K562 (cell line): ENCODE data around the gene TRABD2B.

Experiments used
- BACH1 ChIP-seq: fragments of 200-800 bp; sonication (Bioruptor generic); IDR thresholded peaks from 2 replicates; pipeline ENCODE4 v1.6.1; 2016; ENCODE audit warnings: missing genetic modification characterization, missing compliant biosample characterization
- EZH2 ChIP-seq: IDR thresholded peaks from 2 replicates; pipeline ENCODE4 v1.6.1; 2012; ENCODE audit warnings: low read depth, mild to moderate bottlenecking, inconsistent platforms, low read length, borderline replicate concordance
- KLF10 ChIP-seq: fragments of 250-450 bp; sonication (Bioruptor Pico); IDR thresholded peaks from 2 replicates; pipeline ENCODE4 v1.6.1; 2021; ENCODE audit warnings: matching md5 sums
- MTF1 ChIP-seq: fragments of 250-450 bp; sonication (Bioruptor Pico); IDR thresholded peaks from 2 replicates; pipeline ENCODE4 v1.9.0; 2021; ENCODE audit warnings: moderate library complexity, mild to moderate bottlenecking, inconsistent platforms, borderline replicate concordance
- TF ChIP-seq, protein P1 (sequence below), 2 experiments: fragments of 450-650 bp; IDR thresholded peaks; 2 replicates each; pipeline ENCODE4 v1.6.1; 2018; ENCODE audit warnings: mild to moderate bottlenecking in 2 of 2, low read depth in 1 of 2; ENCODE audit not compliant: partially characterized antibody in 2 of 2
- TF ChIP-seq, protein P2 (sequence below): sonication (generic); formaldehyde crosslinking; IDR thresholded peaks from 2 replicates; pipeline ENCODE4 v1.8.1; 2023; ENCODE audit warnings: mild to moderate bottlenecking, missing genetic modification reagents

DNA sequence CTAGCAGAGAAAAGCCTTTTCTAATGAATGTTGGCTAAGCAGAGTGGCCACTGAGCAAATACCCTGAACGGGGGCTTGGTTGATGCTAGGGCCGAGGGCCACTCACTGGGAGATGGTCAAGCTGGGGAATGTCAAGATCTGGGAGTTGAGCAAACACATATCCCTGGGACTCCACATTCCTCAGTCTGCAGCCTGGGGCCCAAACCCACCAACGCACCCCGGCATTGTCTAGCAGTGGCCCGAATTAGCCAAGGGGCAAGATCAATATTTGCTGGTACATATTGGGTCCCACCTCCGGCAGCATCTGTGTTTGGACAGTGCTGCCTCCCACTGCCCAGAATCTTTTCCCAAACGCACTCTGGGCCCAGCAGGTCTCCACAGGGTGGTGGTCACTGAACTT, 144.1 kb downstream of the TRABD2B start:
- TF ChIP-seq MTF1 (CRISPR knock-in tag) (no peak), BACH1 (tag) (no peak), EZH2 (no peak), KLF10 (CRISPR knock-in tag) (no peak)
- TF ChIP-seq, protein P1, sequence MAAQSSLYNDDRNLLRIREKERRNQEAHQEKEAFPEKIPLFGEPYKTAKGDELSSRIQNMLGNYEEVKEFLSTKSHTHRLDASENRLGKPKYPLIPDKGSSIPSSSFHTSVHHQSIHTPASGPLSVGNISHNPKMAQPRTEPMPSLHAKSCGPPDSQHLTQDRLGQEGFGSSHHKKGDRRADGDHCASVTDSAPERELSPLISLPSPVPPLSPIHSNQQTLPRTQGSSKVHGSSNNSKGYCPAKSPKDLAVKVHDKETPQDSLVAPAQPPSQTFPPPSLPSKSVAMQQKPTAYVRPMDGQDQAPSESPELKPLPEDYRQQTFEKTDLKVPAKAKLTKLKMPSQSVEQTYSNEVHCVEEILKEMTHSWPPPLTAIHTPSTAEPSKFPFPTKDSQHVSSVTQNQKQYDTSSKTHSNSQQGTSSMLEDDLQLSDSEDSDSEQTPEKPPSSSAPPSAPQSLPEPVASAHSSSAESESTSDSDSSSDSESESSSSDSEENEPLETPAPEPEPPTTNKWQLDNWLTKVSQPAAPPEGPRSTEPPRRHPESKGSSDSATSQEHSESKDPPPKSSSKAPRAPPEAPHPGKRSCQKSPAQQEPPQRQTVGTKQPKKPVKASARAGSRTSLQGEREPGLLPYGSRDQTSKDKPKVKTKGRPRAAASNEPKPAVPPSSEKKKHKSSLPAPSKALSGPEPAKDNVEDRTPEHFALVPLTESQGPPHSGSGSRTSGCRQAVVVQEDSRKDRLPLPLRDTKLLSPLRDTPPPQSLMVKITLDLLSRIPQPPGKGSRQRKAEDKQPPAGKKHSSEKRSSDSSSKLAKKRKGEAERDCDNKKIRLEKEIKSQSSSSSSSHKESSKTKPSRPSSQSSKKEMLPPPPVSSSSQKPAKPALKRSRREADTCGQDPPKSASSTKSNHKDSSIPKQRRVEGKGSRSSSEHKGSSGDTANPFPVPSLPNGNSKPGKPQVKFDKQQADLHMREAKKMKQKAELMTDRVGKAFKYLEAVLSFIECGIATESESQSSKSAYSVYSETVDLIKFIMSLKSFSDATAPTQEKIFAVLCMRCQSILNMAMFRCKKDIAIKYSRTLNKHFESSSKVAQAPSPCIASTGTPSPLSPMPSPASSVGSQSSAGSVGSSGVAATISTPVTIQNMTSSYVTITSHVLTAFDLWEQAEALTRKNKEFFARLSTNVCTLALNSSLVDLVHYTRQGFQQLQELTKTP (IDR thresholded peaks at IDR 0.05; ENCODE audit: low read depth in 1 of 2, partially characterized antibody in 2 of 2) = no peak
- TF ChIP-seq, protein P2, sequence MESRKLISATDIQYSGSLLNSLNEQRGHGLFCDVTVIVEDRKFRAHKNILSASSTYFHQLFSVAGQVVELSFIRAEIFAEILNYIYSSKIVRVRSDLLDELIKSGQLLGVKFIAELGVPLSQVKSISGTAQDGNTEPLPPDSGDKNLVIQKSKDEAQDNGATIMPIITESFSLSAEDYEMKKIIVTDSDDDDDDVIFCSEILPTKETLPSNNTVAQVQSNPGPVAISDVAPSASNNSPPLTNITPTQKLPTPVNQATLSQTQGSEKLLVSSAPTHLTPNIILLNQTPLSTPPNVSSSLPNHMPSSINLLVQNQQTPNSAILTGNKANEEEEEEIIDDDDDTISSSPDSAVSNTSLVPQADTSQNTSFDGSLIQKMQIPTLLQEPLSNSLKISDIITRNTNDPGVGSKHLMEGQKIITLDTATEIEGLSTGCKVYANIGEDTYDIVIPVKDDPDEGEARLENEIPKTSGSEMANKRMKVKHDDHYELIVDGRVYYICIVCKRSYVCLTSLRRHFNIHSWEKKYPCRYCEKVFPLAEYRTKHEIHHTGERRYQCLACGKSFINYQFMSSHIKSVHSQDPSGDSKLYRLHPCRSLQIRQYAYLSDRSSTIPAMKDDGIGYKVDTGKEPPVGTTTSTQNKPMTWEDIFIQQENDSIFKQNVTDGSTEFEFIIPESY (CRISPR knock-in tag) = no peak
